Sigmoid colon (tissue), 4 donors: ENCODE measurements around the gene HDAC7.

ENCODE experiments used
- POLR2A ChIP-seq, 2 donors: fragments of 450-650 bp; IDR thresholded peaks; one replicate each; pipeline ENCODE4 v1.6.1; 2016; ENCODE audit warnings: antibody characterized with exemption in 2 of 2, mild to moderate bottlenecking in 2 of 2, moderate library complexity in 2 of 2
- POLR2AphosphoS5 ChIP-seq, 4 donors: sonication (generic); formaldehyde crosslinking; IDR thresholded peaks; one replicate each; pipeline ENCODE4 v1.6.1; 2017; ENCODE audit warnings: antibody characterized with exemption in 4 of 4
- TF ChIP-seq, protein P1 (sequence below), 4 experiments: fragments of 450-650 bp in 3 of 4; fragments of 200-600 bp in 1 of 4; IDR thresholded peaks; one replicate each; pipeline ENCODE4 v1.5.1; 2016 to 2019; ENCODE audit warnings: antibody characterized with exemption in 4 of 4, mild to moderate bottlenecking in 3 of 4, moderate library complexity in 2 of 4

DNA sequence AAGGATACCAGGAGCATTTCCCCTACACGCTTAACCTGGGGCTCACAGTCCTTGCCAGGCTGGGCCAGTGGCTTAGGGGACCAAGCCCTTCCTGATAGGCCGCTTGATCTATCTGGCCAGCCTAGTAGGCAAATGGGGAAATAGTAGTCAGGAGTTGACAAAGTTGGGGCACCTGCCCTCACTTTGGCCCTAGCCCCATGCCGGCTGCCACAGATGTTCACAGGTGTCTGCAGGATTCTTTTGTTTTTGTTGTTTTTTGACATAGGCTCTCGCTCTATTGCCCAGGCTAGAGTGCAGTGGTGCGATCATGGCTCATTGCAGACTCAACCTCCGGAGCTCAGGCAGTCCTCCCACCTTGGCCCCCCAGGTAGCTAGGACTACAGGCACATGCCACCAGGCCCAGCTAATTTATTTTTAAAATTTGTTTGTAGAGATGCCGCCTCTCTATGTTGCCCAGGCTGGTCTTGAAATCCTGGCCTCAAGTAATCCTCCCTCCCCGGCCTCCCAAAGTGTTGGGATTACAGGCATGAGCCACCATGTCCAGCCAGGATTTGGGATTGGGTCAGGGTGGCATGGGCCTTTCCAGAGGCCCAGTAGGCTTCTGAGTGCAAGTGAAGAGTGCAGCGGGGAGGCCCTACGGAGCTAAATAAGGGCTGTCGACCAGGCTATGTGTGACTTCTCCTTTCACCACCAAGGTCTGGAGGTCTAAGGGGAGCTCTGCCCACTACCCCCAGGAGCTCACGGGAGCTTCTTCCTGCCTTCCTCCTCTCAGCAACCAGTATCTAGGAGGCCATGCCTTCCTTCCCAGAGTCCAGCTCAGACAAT, 15.5 kb upstream of the HDAC7 start:
- TF ChIP-seq, protein P1, sequence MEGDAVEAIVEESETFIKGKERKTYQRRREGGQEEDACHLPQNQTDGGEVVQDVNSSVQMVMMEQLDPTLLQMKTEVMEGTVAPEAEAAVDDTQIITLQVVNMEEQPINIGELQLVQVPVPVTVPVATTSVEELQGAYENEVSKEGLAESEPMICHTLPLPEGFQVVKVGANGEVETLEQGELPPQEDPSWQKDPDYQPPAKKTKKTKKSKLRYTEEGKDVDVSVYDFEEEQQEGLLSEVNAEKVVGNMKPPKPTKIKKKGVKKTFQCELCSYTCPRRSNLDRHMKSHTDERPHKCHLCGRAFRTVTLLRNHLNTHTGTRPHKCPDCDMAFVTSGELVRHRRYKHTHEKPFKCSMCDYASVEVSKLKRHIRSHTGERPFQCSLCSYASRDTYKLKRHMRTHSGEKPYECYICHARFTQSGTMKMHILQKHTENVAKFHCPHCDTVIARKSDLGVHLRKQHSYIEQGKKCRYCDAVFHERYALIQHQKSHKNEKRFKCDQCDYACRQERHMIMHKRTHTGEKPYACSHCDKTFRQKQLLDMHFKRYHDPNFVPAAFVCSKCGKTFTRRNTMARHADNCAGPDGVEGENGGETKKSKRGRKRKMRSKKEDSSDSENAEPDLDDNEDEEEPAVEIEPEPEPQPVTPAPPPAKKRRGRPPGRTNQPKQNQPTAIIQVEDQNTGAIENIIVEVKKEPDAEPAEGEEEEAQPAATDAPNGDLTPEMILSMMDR (IDR thresholded peaks at IDR 0.05): no peak
- TF ChIP-seq POLR2AphosphoS5 (IDR thresholded peaks at IDR 0.05) (no peak), POLR2A (IDR thresholded peaks at IDR 0.05) (no peak)
